ENCODE measurements around the gene ZSWIM7.

- TF ChIP-seq CTCF (conservative IDR thresholded peaks at IDR 0.05; ENCODE audit: low read length) (no peak), EZH2phosphoT487 (IDR thresholded peaks at IDR 0.05; ENCODE audit: borderline replicate concordance, low read depth, low read length) (no peak)
Measured at GRCh38 chr17:15941781-15942180, 57.7 kb downstream of the ZSWIM7 start.
